ENCODE data around the gene DENND2D. TPM values are rescaled to one million over a fixed set of nuclear protein-coding genes. Genes with fewer than 3 reads are reported as not detected.

DENND2D gene
- total and polyA plus RNA-seq, 11 donors = 0.96 to 23.9 (median 1.3) TPM

- 40 to 54% (median 44%) methylated on average over 4 of the region's 4 CpGs for WGBS, 4 donors
- TF ChIP-seq POLR2A (IDR thresholded peaks at IDR 0.05) (no peak), CTCF (IDR thresholded peaks at IDR 0.05) (no peak)
- peaks cover 0 to 19% (median 3%) of the 10 kb centered on the region in 12 donors for H3K4me1 ChIP-seq
- H3K4me3 ChIP-seq = no peak overlapping the region
- intact Hi-C loops (cut with DNase I) = no loop called here
- no peak overlapping the region for H3K27ac ChIP-seq
- DNase-seq = peak in 1 of 5 donors; percentile 39
- H3K27me3 ChIP-seq = no peaks in the 10 kb centered on the region
- peak; percentile 46 to 65 (median 58) for ATAC-seq
- no peaks in the 10 kb centered on the region for H3K9me3 ChIP-seq
- H3K36me3 ChIP-seq = no peaks in the 10 kb centered on the region
Measured at GRCh38 chr1:111242805-111243523, 42.5 kb upstream of the DENND2D start.

DNA sequence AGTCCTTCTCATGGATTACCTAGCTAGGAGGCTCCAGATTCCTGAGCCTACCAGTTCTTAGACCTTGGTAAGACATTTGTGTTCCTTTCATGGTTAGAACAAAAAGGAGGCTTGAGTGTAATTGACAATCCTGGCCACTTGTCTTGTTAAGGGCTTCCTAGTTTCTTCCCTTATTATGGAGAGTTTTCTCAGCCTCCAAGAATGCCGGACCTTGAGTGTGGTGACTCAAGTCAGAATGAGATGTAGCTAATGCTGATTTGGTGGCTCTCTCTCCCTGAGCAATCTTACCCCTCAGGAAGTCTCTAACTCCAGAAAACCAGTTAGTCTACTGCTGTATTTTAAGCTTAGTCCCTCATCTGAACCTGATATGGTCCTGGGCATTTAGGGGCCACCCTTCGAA is 41.4 kb upstream of the DENND2D start:
- Histone ChIP-seq H3K9me3 (no peaks in the 10 kb centered on the region), H3K4me1 (peaks cover 0 to 19% (median 3%) of the 10 kb centered on the region in 12 donors), H3K27me3 (no peaks in the 10 kb centered on the region), H3K27ac (no peak overlapping the region), H3K4me3 (no peak overlapping the region), H3K36me3 (no peaks in the 10 kb centered on the region)
- TF ChIP-seq POLR2A (IDR thresholded peaks at IDR 0.05) (no peak), CTCF (IDR thresholded peaks at IDR 0.05) (no peak)
- intact Hi-C loops (cut with DNase I) = no loop called here
- WGBS, 4 donors = 68 to 94% (median 87%) methylated on average over 2 of the region's 2 CpGs
- no peak for DNase-seq
- no peak for ATAC-seq

GRCh38 chr1:111238056-111238795 is 37.8 kb upstream of the DENND2D start:
- no peaks in the 10 kb centered on the region for H3K9me3 ChIP-seq
- intact Hi-C loops (cut with DNase I) = no loop called here
- no peak overlapping the region for H3K27ac ChIP-seq
- H3K4me3 ChIP-seq = no peak overlapping the region
- H3K27me3 ChIP-seq = no peaks in the 10 kb centered on the region
- ATAC-seq (no peak), DNase-seq (no peak)
- peaks cover 0 to 11% (median 2%) of the 10 kb centered on the region in 12 donors for H3K4me1 ChIP-seq
- TF ChIP-seq POLR2A (IDR thresholded peaks at IDR 0.05) (no peak), CTCF (IDR thresholded peaks at IDR 0.05) (no peak)
- H3K36me3 ChIP-seq = no peaks in the 10 kb centered on the region
- 86 to 90% (median 88%) methylated on average over 5 of the region's 5 CpGs for WGBS, 4 donors

- TF ChIP-seq CTCF (IDR thresholded peaks at IDR 0.05) (no peak), POLR2A (IDR thresholded peaks at IDR 0.05) (no peak)
- H3K9me3 ChIP-seq = no peaks in the 10 kb centered on the region
- no peaks in the 10 kb centered on the region for H3K36me3 ChIP-seq
- DNase-seq (no peak), ATAC-seq (no peak)
- WGBS, 4 donors = 88 to 94% (median 90%) methylated on average over 3 of the region's 3 CpGs
- no peaks in the 10 kb centered on the region for H3K27me3 ChIP-seq
- no peak overlapping the region for H3K4me3 ChIP-seq
- H3K27ac ChIP-seq = no peak overlapping the region
- intact Hi-C loops (cut with DNase I) = no loop called here
- H3K4me1 ChIP-seq = no peaks in the 10 kb centered on the region
Measured at GRCh38 chr1:111236806-111237205, 36.4 kb upstream of the DENND2D start.
